ENCODE results near the gene GPATCH4. TPM values are rescaled to one million over a fixed set of nuclear protein-coding genes. Genes with fewer than 3 reads are reported as not detected.

Gene GPATCH4
- total RNA-seq (2022; extraction: Qiagen RNA extraction; ENCODE audit: low read depth) = 65.0 to 92.5 TPM (median 74.0 TPM) in 5 replicates

GRCh38 chr1:156601122-156601830, at the start of gene GPATCH4:
Gene GPATCH4, minus strand, starts transcription at chr1:156601479.

DNA sequence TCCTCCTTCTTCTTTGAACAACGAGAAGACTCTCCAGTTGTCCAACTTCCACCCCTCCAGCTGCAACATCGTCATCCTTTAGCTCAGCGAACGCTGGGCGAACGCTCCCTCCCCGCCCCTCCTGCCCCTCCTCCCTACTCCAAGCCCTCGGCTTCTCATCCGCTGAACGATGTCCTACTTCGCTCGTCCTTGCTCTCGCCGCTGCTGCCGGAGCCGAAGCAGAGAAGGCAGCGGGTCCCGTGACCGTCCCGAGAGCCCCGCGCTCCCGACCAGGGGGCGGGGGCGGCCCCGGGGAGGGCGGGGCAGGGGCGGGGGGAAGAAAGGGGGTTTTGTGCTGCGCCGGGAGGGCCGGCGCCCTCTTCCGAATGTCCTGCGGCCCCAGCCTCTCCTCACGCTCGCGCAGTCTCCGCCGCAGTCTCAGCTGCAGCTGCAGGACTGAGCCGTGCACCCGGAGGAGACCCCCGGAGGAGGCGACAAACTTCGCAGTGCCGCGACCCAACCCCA, 40.5 kb upstream of the GPATCH4 start, which contains the start of gene BCAN:
Gene BCAN, plus strand, starts transcription at position 357 of the 504 bp plus-strand sequence. CDS start 3,938 bp downstream, outside the sequence.

DNA sequence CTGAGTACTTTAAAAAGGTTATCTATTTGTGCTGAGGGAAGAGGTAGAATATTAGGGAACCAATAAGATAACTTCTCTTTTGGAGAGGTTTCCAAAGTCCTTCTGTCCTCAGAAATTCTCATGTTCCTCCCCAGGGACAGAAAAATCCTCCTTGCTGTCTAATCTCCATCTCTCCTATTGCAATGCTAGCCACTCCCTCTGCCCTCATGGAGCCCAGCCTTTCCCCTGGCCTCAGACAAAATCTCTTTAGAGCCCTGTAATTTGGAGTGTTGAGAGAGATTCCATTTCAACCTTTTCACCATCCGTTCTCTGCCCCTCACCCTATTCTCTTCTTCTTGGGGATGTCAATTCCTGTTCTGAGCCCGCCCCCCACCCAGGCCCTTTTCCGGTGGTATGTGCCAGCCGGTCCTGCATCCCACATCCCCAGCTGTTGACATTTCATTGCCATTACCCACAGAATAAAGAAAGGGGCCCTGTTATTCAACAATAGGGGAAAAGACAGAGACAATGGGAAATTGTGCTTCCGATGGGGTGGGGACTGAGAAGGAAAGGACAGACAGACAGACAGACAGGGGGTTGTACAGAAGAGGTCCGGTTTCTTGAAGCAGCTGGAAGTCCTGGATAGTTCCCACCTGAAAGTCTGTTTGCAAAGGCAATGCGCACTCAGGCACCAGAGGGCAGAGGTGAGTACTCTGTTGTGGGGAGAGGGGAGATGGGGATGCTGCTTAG, 17.7 kb upstream of the GPATCH4 start, which contains the start of gene HAPLN2:
Gene HAPLN2, plus strand, starts transcription at position 563 of the 729 bp plus-strand sequence. CDS start 4,076 bp downstream, outside the sequence.

GRCh38 chr1:156591432-156592157, 9.7 kb downstream of the GPATCH4 start, which contains the start of gene NAXE:
Gene NAXE, plus strand, starts transcription at chr1:156591776. Its CDS starts 29 bp downstream, at chr1:156591805.

DNA sequence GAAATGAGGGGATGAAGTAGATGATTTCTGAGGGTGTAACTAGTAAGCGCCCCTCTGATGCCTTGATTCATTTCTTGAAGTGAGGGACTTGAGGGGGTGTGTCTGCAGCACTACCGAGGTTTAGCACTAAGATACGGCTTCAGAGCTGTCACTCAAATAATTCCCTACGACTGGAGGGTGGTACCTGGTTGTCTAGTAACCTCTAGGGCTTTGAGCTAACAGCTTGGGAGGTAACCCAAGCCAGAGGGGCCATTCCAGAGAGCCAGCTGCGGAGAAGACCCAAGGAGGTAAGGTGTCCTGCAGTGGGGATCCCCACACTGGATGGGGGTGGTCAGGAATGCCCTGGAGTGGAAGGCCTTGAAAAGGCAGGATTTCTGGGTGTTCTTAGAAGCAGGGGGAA, 21.8 kb downstream of the GPATCH4 start, which contains the start of gene TTC24:
Gene TTC24, plus strand, starts transcription at position 252 of the 400 bp plus-strand sequence. CDS start 1,642 bp downstream, outside the sequence.

GRCh38 chr1:156571919-156572662, 29.2 kb downstream of the GPATCH4 start, which contains the start of gene IQGAP3:
Gene IQGAP3, minus strand, starts transcription at chr1:156572565. Its CDS starts 36 bp downstream, at chr1:156572529.

Other genes with a start within 250 kb of the GPATCH4 start
- not detected in 5 replicates for gene RHBG, start 232.3 kb downstream of the GPATCH4 start, total RNA-seq (2022; extraction: Qiagen RNA extraction; ENCODE audit: low read depth)
- 24.4 to 37.4 TPM (median 33.9 TPM) in 5 replicates for gene MEF2D, start 100.7 kb downstream of the GPATCH4 start, total RNA-seq (2022; extraction: Qiagen RNA extraction; ENCODE audit: low read depth)
- 13.6 to 17.9 TPM (median 15.8 TPM) in 5 replicates for gene IQGAP3, start 28.9 kb downstream of the GPATCH4 start, total RNA-seq (2022; extraction: Qiagen RNA extraction; ENCODE audit: low read depth)
- gene TTC24, start 21.8 kb downstream of the GPATCH4 start, total RNA-seq (2022; extraction: Qiagen RNA extraction; ENCODE audit: low read depth) = not detected in 5 replicates
- gene NAXE, start 9.7 kb downstream of the GPATCH4 start, total RNA-seq (2022; extraction: Qiagen RNA extraction; ENCODE audit: low read depth) = 131 to 175 TPM (median 166 TPM) in 5 replicates
- gene HAPLN2, start 17.9 kb upstream of the GPATCH4 start, total RNA-seq (2022; extraction: Qiagen RNA extraction; ENCODE audit: low read depth) = 0.03 TPM in 1 of 5 replicates, not detected in the others
- gene BCAN, start 40.6 kb upstream of the GPATCH4 start, total RNA-seq (2022; extraction: Qiagen RNA extraction; ENCODE audit: low read depth) = 0.08 to 0.12 TPM in 2 of 5 replicates, not detected in the others
- 1.2 to 1.4 TPM (median 1.4 TPM) in 5 replicates for gene NES, start 75.9 kb upstream of the GPATCH4 start, total RNA-seq (2022; extraction: Qiagen RNA extraction; ENCODE audit: low read depth)
- gene CRABP2, start 104.1 kb upstream of the GPATCH4 start, total RNA-seq (2022; extraction: Qiagen RNA extraction; ENCODE audit: low read depth) = 9.5 to 13.7 TPM (median 12.0 TPM) in 5 replicates
- gene METTL25B, start 127.0 kb upstream of the GPATCH4 start, total RNA-seq (2022; extraction: Qiagen RNA extraction; ENCODE audit: low read depth) = 20.1 to 30.3 TPM (median 25.1 TPM) in 5 replicates
- 43.8 to 50.8 TPM (median 45.5 TPM) in 5 replicates for gene ISG20L2, start 127.3 kb upstream of the GPATCH4 start, total RNA-seq (2022; extraction: Qiagen RNA extraction; ENCODE audit: low read depth)
- gene MRPL24, start 139.6 kb upstream of the GPATCH4 start, total RNA-seq (2022; extraction: Qiagen RNA extraction; ENCODE audit: low read depth) = 176 to 207 TPM (median 198 TPM) in 5 replicates
- 447 to 471 TPM (median 466 TPM) in 5 replicates for gene HDGF, start 150.2 kb upstream of the GPATCH4 start, total RNA-seq (2022; extraction: Qiagen RNA extraction; ENCODE audit: low read depth)
- gene PRCC, start 166.1 kb upstream of the GPATCH4 start, total RNA-seq (2022; extraction: Qiagen RNA extraction; ENCODE audit: low read depth) = 73.2 to 83.6 TPM (median 74.3 TPM) in 5 replicates
- 3.6 to 5.2 TPM (median 4.1 TPM) in 5 replicates for gene SH2D2A, start 215.4 kb upstream of the GPATCH4 start, total RNA-seq (2022; extraction: Qiagen RNA extraction; ENCODE audit: low read depth)

Measured in A549 treated with CpdA at 1 μM for 4 hours (cell line).